GM10266 (cell line): Measurements from ENCODE around the gene CARD6.
"Not testable (repeated sequence)": the region's sequence is repeated elsewhere in the genome, so short reads cannot be mapped to it uniquely, and the experiment has no call there.

ENCODE experiments used
- DNase-seq: peaks from one replicate; pipeline ENCODE4 v3.0.0; 2012; ENCODE audit errors: extremely low spot score
- TF ChIP-seq, protein P1 (sequence below): IDR thresholded peaks from 2 replicates; pipeline ENCODE4 v1.5.1; 2012; ENCODE audit warnings: mild to moderate bottlenecking, low read depth; ENCODE audit not compliant: control insufficient read depth, insufficient read depth; ENCODE audit errors: missing control alignments

CARD6 gene

DNA sequence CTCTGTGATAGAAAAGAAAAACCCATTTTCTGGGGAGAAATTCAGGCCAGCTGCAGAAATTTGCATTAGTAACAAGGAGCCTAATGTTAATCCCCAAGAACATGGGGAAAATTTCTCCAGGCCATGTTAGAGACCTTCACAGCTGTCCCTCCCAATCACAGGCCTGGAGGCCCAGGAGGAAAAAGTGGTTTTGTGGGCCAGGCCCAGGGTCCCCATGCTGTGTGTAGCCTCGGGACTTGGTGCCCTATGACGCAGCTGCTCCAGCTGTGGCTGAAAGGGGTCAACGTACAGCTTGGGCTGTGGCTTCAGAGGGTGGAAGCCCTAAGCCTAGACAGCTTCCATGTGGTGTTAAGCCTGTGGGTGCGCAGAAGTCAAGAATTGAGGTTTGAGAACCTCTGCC, 41.1 kb downstream of the CARD6 start:
- TF ChIP-seq, protein P1, sequence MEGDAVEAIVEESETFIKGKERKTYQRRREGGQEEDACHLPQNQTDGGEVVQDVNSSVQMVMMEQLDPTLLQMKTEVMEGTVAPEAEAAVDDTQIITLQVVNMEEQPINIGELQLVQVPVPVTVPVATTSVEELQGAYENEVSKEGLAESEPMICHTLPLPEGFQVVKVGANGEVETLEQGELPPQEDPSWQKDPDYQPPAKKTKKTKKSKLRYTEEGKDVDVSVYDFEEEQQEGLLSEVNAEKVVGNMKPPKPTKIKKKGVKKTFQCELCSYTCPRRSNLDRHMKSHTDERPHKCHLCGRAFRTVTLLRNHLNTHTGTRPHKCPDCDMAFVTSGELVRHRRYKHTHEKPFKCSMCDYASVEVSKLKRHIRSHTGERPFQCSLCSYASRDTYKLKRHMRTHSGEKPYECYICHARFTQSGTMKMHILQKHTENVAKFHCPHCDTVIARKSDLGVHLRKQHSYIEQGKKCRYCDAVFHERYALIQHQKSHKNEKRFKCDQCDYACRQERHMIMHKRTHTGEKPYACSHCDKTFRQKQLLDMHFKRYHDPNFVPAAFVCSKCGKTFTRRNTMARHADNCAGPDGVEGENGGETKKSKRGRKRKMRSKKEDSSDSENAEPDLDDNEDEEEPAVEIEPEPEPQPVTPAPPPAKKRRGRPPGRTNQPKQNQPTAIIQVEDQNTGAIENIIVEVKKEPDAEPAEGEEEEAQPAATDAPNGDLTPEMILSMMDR = no peak
- DNase-seq = no peak

DNA sequence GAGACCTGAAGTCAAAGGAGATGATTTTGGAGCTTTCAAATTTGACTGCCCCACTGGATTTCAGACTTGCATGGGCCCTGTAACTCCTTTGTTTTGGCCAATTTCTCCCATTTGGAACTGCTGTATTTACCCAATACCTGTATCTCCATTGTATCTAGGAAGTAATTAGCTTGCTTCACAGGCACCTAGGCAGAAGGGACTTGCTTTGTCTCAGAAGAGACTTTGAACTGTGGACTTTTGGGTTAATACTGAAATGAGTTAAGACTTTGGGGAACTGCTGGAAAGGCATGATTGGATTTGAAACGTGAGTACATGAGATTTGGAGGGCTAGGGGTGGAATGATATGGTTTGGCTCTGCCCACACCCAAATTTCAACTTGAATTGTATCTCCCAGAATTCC, 41.9 kb downstream of the CARD6 start:
- DNase-seq = not testable (repeated sequence)

DNA sequence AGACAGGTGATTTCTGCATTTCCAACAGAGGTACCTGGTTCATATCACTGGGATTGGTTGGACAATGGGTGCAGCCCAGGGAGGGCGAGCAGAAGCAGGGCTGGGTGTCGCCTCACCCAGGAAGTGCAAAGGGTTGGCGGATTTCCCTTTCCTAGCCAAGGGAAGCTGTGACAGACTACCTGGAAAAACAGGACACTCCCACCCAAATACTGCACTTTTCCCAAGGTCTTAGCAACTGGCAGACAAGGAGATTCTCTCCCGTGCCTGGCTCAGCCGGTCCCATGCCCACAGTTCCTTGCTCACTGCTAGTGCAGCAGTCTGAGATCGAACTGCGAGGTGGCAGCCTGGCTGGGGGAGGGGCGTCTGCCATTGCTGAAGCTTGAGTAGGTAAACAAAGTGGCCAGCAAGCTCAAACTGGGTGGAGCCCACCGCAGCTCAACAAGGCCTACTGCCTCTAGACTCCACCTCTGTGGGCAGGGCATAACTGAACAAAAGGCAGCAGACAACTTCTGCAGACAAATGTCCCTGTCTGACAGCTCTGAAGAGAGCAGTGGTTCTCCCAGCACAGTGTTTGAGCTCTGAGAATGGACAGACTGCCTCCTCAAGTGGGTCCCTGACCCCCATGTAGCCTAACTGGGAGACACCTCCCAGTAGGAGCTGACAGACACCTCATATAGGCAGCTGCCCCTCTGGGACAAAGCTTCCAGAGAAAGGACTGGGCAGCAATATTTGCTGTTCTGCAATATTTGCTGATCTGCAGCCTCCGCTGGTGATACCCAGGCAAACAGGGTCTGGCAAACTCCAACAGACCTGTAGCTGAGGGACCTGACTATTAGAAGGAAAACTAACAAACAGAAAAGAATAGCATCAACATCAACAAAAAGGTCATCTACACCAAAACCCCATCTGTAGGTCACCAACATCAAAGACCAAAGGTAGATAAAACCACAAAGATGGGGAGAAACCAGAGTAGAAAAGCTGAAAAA, 54.6 kb downstream of the CARD6 start:
- not testable (repeated sequence) for DNase-seq

DNA sequence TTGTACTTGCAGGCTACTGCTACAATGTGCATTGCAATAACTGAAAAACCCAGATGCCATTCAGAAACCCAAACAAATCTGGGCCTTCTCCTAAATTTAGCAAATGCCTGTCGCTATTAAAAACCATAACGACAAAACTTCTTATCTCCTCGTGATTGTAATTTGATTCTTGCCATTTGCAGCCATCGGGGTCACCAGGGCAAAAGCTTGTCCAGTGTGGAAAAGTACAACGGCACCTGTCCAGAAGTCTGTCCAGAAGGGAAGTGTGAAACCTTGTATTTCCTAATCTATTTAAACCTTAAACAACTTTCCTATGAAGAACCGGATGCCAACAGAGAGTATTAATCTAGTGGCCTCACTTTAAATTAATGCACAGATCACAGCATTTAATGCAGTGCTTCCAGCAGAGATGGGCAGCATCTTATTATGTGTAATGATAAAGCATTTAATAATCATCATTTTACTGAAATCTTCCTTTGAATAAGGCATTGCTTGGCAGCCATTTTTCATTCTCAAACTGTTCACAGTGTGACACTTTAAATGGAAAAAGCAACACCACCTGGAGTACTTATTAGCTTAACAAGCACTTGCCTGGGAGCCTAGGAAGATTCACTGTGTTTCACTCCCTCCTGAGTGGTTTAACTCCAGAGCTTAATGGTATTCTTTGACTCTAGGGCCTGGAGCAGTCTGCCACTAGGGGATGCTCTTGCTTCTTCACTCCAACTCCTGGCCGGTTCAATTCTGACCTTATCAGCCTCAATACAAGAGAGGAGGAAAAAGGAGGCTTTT, 63.2 kb downstream of the CARD6 start:
- TF ChIP-seq, protein P1 = peak; percentile 83
- DNase-seq = peak; percentile 38

DNA sequence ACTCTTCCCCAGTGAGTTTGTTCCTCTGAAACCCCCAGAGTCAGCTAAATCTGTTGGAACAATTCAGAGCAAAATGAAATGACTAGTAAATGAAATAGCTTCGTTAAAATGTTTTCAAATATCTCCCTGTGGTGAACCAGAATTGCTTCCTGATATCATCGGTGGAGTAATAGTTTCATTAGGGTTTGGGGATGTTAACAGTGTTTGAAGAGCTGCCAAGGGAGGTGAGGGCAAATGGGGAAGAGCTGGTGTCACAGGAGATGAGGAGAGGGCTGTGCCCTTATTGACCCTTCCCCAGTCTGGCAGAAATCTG, 63.8 kb downstream of the CARD6 start:
- TF ChIP-seq, protein P1 = no peak
- no peak for DNase-seq

DNA sequence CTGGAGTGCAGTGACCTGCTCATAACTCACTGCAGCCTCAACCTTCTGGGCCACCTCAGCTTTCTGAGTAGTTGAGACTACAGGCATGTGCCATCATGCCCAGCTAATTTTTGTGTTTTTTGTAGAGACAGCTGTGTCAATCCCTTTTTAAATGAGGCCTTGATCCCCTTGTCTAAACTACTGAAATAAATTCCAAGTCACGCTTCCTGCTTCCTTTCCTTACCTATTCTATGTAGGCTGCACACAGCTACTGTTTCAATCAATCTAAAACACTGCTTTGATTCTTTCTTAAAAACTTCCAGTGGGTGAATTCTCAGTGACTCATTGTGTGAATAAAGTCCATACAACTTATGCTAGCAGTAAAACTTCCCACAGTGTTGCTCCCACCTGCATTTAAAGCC, 65.2 kb downstream of the CARD6 start:
- TF ChIP-seq, protein P1 = no peak
- no peak for DNase-seq

DNA sequence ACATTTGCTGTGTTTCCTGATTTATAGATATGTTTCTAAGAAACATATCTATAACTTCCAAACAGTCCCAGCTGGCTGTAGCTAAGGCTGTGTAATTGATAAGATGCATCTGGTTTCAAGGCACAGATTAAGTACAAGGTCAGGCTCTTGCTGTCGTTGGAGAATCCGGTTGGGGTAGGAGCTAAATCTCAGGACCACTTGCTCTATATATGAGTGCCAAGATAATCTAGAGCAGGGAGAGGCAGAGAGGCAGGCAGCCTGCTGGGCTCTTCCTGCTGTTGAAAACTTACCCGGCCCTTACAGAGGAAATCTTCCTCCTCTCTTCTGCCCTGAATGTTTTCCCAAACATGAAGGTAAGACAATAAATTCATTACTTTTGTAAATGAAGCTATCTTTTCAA, 68.1 kb downstream of the CARD6 start, which contains the start of gene C7:
TSS of gene C7 (plus strand) at position 234 of the 400 bp plus-strand sequence. CDS start at position 348, 114 bp downstream.
- TF ChIP-seq, protein P1 = no peak
- DNase-seq = no peak

DNA sequence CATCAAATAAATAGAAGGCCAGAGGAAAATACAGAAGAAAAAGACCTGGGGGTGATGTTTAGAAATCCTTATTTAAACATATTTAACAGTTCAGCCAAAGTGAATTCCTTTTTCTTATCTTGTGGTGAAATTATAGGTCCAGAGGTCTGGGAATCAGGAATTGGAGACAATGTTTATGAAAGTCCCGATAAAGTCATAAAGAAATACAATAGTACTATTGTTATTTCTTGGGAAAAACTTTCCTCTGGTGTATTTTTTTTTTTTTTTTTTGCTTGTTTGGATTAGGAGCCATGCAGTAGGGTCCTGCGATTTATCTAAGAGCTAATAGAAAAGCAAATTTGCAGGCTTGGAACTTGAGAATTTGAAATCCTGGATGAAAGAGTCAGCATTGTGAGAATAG, 68.6 kb downstream of the CARD6 start:
- no peak for DNase-seq
- TF ChIP-seq, protein P1 = no peak
